Prostate gland (tissue), 2 donors: ENCODE data around the gene CREB3L2. TPM values are rescaled to one million over a fixed set of nuclear protein-coding genes. Genes with fewer than 3 reads are reported as not detected.
"Not testable (repeated sequence)": the region's sequence is repeated elsewhere in the genome, so short reads cannot be mapped to it uniquely, and the experiment has no call there.

ENCODE experiments used
- DNase-seq: peaks from one replicate; pipeline ENCODE4 v3.0.0-alpha.2; 2019; ENCODE audit warnings: low spot score
- H3K27ac ChIP-seq, 2 donors: fragments of 200-600 bp; sonication (generic); 2 replicates each; pipeline ENCODE4 v1.5.1; 2017 to 2019
- H3K27me3 ChIP-seq: fragments of 200-600 bp; sonication (generic); replicated peaks from 2 replicates; pipeline ENCODE4 v1.5.1; 2019; ENCODE audit not compliant: insufficient read depth
- H3K36me3 ChIP-seq, 2 donors: fragments of 200-600 bp; sonication (generic); 1 replicate in 1 of 2; 2 replicates in 1 of 2; pipeline versions ENCODE4 v1.5.1 to v1.8.1; 2017 to 2019
- H3K4me1 ChIP-seq: fragments of 200-600 bp; sonication (generic); replicated peaks from 2 replicates; pipeline ENCODE4 v1.5.1; 2019
- H3K4me3 ChIP-seq, 2 donors: fragments of 200-600 bp; sonication (generic); 2 replicates each; pipeline ENCODE4 v1.5.1; 2017 to 2019
- H3K9me3 ChIP-seq: fragments of 200-600 bp; sonication (generic); 2 replicates; pipeline ENCODE4 v1.5.1; 2017
- POLR2A ChIP-seq: fragments of 450-650 bp; IDR thresholded peaks from one replicate; pipeline ENCODE4 v1.6.1; 2016; ENCODE audit warnings: antibody characterized with exemption, mild to moderate bottlenecking
- POLR2AphosphoS5 ChIP-seq: sonication (generic); formaldehyde crosslinking; IDR thresholded peaks from one replicate; pipeline ENCODE4 v1.6.1; 2017; ENCODE audit warnings: antibody characterized with exemption
- WGBS: methylation state at CpG from one replicate; pipeline ENCODE4 v1.1.5; 2018; 5-methylcytosine and 5-hydroxymethylcytosine counted together
- intact Hi-C: fragments of 100-400 bp; cut with DNase I; formaldehyde crosslinking; loops from one replicate; pipeline ENCODE4 v1.14.2; 2022
- total RNA-seq, 2 donors: library from RNA; depleted of rRNA; stranded (reverse); fragments of >200 nt; gene quantifications; one replicate each; pipeline ENCODE4 v1.1.0, GENCODE V29; 2016
- TF ChIP-seq, protein P1 (sequence below), 4 experiments: fragments of 200-600 bp in 2 of 4; fragments of 450-650 bp in 2 of 4; sonication (generic) in 2 of 4; IDR thresholded peaks; 1 replicate in 3 of 4; 2 replicates in 1 of 4; pipeline ENCODE4 v1.5.1; 2016 to 2019; ENCODE audit warnings: antibody characterized with exemption in 4 of 4, mild to moderate bottlenecking in 2 of 4, moderate library complexity in 2 of 4

CREB3L2 gene, protein sequence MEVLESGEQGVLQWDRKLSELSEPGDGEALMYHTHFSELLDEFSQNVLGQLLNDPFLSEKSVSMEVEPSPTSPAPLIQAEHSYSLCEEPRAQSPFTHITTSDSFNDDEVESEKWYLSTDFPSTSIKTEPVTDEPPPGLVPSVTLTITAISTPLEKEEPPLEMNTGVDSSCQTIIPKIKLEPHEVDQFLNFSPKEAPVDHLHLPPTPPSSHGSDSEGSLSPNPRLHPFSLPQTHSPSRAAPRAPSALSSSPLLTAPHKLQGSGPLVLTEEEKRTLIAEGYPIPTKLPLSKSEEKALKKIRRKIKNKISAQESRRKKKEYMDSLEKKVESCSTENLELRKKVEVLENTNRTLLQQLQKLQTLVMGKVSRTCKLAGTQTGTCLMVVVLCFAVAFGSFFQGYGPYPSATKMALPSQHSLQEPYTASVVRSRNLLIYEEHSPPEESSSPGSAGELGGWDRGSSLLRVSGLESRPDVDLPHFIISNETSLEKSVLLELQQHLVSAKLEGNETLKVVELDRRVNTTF
- 10 to 100 TPM; 34.1 to 42.0 TPM for total RNA-seq

DNA sequence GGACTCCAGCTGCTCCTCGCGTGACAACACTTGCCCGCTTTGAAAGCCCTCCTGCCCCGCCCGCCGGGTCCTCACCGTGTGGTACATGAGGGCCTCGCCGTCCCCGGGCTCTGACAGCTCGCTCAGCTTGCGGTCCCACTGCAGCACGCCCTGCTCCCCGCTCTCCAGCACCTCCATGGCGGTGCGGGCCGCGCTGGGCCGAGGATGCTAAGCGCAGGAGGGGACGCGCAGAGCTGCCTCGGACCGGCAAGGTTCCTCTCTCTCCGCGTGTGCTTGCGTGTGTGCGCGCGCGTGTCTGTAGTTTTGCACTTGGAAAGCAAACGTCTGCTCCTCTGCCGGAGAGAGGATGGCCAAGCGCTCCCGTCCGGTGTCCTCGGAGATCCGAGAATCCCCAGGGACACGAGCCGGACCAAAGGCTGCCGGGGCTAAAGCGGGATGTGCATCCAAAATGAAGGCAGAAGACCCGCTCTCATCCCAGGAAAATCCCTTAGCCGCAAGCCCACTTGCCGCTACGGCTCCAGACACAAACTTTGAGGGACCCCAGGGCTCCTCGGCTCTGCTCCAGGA is at the start of gene CREB3L2:
Gene CREB3L2 (minus strand): TSS at position 558 of the 567 bp plus-strand sequence. CDS start 381 bp downstream, at position 177.
- TF ChIP-seq, protein P1, sequence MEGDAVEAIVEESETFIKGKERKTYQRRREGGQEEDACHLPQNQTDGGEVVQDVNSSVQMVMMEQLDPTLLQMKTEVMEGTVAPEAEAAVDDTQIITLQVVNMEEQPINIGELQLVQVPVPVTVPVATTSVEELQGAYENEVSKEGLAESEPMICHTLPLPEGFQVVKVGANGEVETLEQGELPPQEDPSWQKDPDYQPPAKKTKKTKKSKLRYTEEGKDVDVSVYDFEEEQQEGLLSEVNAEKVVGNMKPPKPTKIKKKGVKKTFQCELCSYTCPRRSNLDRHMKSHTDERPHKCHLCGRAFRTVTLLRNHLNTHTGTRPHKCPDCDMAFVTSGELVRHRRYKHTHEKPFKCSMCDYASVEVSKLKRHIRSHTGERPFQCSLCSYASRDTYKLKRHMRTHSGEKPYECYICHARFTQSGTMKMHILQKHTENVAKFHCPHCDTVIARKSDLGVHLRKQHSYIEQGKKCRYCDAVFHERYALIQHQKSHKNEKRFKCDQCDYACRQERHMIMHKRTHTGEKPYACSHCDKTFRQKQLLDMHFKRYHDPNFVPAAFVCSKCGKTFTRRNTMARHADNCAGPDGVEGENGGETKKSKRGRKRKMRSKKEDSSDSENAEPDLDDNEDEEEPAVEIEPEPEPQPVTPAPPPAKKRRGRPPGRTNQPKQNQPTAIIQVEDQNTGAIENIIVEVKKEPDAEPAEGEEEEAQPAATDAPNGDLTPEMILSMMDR (IDR thresholded peaks at IDR 0.05) = no peak
- TF ChIP-seq POLR2A (peak; percentile 83), POLR2AphosphoS5 (no peak)
- H3K4me3 ChIP-seq = peak within 1 kb of the TSS; percentile 89 to 91
- H3K27me3 ChIP-seq = no peaks in the 10 kb centered on the region
- no peaks in the 10 kb centered on the region for H3K9me3 ChIP-seq
- peak; percentile 35 for DNase-seq
- intact Hi-C loops = loop anchor here (2.0 kb wide), 1 partner anchor 47 kb away; no protein-coding TSS in a partner anchor
- H3K36me3 ChIP-seq = no peaks in the 10 kb centered on the region
- H3K4me1 ChIP-seq = no peaks in the 10 kb centered on the region
- 0% methylated on average over 45 of the region's 47 CpGs for whole genome bisulfite sequencing
- H3K27ac ChIP-seq = peak within 1 kb of the TSS; percentile 88 to 91

DNA sequence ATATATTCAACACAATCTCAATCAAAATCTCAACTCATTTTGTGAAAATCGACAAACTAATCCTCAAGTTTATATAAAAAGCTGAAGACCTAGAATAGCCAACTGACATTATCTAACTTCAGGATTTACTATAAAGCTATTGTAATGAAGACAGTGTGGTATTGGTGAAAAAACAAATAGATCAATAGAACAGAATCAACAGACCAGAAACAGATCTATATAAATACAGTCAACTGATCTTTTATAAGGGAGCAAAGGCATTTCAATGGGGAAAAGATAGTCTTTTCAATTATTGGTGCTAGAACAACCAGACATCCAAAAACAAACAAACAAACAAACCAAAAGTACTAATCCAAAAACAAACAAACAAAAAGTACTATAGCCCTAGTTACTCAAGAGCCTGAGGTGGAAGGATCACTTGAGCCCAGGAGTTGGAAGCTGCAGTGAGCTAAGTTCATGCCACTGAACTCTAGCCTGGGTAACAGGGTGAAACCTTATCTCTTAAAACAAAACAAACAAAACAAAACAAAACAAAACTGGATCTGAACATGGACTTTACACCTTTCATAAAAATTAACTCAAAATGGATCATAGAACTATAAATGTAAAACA is 47.7 kb upstream of the CREB3L2 start:
- no peaks in the 10 kb centered on the region for H3K36me3 ChIP-seq
- no peak overlapping the region for H3K27ac ChIP-seq
- intact Hi-C loops = no loop called here
- H3K27me3 ChIP-seq = no peaks in the 10 kb centered on the region
- 84% methylated on average over 1 of the region's 1 CpG for WGBS
- no peaks in the 10 kb centered on the region for H3K9me3 ChIP-seq
- no peak for DNase-seq
- no peak overlapping the region for H3K4me3 ChIP-seq
- TF ChIP-seq POLR2AphosphoS5 (no peak), POLR2A (no peak)
- TF ChIP-seq, protein P1 (IDR thresholded peaks at IDR 0.05) = no peak
- no peaks in the 10 kb centered on the region for H3K4me1 ChIP-seq

DNA sequence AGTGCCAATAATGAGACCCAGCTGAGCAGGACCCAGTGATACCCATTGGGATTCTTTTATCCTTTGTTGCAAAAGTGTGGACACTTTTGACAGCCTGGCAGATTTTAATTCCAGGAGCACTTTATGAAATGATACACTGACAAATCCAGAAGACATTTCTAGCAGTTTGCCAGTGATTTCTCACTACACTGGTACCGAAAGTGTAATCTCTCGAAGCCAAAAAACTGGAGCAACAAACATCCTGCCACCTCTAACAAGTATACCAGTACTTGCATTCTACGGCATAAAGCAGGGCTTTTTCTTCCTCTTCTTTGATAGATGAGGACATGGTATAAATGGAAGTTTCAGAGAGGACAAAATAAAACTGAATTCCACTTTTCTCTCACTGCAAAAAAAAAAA is 46.0 kb upstream of the CREB3L2 start:
- no peaks in the 10 kb centered on the region for H3K9me3 ChIP-seq
- H3K27ac ChIP-seq = no peak overlapping the region
- no peak for DNase-seq
- intact Hi-C loops = no loop called here
- no peaks in the 10 kb centered on the region for H3K4me1 ChIP-seq
- TF ChIP-seq, protein P1 (IDR thresholded peaks at IDR 0.05) = no peak
- TF ChIP-seq POLR2A (no peak), POLR2AphosphoS5 (no peak)
- no peaks in the 10 kb centered on the region for H3K36me3 ChIP-seq
- no peaks in the 10 kb centered on the region for H3K27me3 ChIP-seq
- 83% methylated on average over 3 of the region's 3 CpGs for WGBS
- H3K4me3 ChIP-seq = no peak overlapping the region

DNA sequence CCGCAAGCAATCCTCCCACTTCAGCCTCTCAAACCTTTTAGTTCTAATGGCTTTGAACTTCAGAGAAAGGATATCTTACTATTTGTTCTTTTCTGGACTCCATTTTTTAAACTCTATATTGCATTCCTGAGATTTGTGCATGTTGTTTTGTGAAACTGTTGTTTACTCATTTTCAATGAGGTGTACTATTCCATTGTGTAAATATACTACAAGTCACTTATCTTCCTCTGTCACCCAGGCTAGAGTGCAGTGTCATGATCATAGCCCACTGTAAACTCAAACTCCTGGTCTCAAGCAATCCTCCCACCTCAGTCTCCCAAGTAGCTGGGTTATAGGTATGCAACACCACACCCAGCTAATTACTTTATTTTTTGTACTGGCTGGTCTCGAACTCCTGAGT is 43.0 kb upstream of the CREB3L2 start:
- TF ChIP-seq, protein P1 (IDR thresholded peaks at IDR 0.05) = no peak
- no peak for TF ChIP-seq POLR2AphosphoS5
- TF ChIP-seq POLR2A = no peak
- Histone ChIP-seq H3K27me3 (no peaks in the 10 kb centered on the region), H3K4me1 (no peaks in the 10 kb centered on the region), H3K36me3 (no peaks in the 10 kb centered on the region), H3K27ac (no peak overlapping the region), H3K9me3 (no peaks in the 10 kb centered on the region), H3K4me3 (no peak overlapping the region)
- DNase-seq = no peak
- intact Hi-C loops = no loop called here
- WGBS = 84% methylated on average over 2 of the region's 2 CpGs

DNA sequence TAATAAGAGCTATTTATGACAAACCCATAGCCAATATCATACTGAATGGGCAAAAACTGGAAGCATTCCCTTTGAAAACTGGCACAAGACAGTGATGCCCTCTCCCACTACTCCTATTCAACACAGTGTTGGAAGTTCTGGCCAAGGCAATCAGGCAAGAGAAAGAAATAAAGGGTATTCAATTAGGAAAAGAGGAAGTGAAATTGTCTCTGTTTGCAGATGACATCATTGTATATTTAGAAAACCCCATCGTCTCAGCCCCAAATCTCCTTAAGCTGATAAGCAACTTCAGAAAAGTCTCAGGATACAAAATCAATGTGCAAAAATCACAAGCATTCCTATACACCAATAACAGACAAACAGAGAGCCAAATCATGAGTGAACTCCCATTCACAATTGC is 38.2 kb upstream of the CREB3L2 start:
- 53% methylated on average over 1 of the region's 1 CpG for WGBS
- H3K27ac ChIP-seq, H3K4me3 ChIP-seq, H3K9me3 ChIP-seq, intact Hi-C loops, DNase-seq, H3K4me1 ChIP-seq, H3K36me3 ChIP-seq, H3K27me3 ChIP-seq: not testable (repeated sequence)
